GM10248 (cell line): ENCODE data around the gene SORCS3.

Source experiments
- CTCF ChIA-PET: fragments of 300-600 bp; sonication (Branson Sonifier 250); formaldehyde crosslinking; extraction: SDS; loops from one replicate; lab custom pipeline; 2021; ENCODE audit warnings: antibody characterized with exemption; lab: Yijun Ruan, JAX
- POLR2A ChIA-PET: fragments of 350-650 bp; sonication (Branson Sonifier 250); formaldehyde crosslinking; extraction: SDS; loops from one replicate; lab custom pipeline; 2020; ENCODE audit warnings: antibody characterized with exemption; lab: Yijun Ruan, JAX
- DNase-seq: peaks from one replicate; pipeline ENCODE4 v3.0.0; 2012; ENCODE audit errors: extremely low spot score
- CTCF ChIP-seq: IDR thresholded peaks from 2 replicates; pipeline ENCODE4 v1.5.1; 2012; ENCODE audit warnings: mild to moderate bottlenecking, low read depth; ENCODE audit errors: extremely low read depth, missing control alignments, control extremely low read depth

The SORCS3 gene

DNA sequence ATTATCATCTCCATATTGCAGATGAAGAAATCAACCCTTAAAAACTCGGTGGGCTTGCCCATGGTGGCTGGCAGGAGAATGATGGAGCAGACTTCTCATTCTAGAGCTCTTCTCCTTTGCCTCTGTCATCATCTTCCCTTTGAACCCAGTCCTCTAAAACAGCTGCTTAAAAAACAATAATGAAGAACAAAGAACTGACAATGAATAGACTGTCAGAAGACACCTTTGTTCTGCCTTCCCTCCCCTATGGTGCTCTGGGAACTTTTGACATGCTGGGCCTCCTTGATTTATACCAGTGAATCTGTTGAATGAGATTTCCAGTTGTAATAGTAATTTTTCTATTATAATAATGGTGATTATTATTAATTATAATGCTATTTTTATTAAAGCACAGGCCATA is 103.0 kb downstream of the SORCS3 start:
- TF ChIP-seq CTCF = no peak
- DNase-seq = no peak
- CTCF ChIA-PET = no interaction called here
- POLR2A ChIA-PET = no interaction called here

GRCh38 chr10:104750291-104750690 is 109.2 kb downstream of the SORCS3 start:
- ChIA-PET CTCF (no interaction called here), POLR2A (no interaction called here)
- no peak for DNase-seq
- no peak for TF ChIP-seq CTCF

- CTCF ChIA-PET = interaction anchor here (1.0 kb wide), 1 partner anchor 29 kb away, joined by 3 read pairs; no protein-coding TSS in a partner anchor
- TF ChIP-seq CTCF = no peak
- DNase-seq = no peak
- POLR2A ChIA-PET = no interaction called here
These were observed 121.7 kb downstream of the SORCS3 start for GRCh38 chr10:104762793-104763192.

DNA sequence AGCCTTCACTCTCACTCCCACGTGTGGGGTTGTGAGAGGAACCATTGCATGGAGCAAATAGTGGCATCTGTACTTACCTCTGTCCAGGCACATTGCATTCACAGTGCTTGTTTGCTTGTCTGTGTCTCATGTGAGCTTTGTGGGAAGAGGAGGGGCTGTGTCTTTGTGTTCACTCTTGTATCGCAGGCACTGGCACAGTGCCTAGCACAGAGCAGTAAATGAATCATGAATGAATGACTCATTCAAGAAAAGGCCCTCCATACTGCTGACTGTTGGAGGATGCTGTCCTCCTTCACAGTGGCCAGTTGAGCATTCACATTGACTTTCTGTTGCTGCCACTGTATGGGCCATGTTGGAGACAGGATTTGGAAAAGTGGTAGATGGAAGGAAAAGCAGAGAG is 125.3 kb downstream of the SORCS3 start:
- CTCF ChIA-PET = interaction anchor here (1.5 kb wide), 1 partner anchor 11 kb away, joined by 4 read pairs; no protein-coding TSS in a partner anchor
- POLR2A ChIA-PET = no interaction called here
- no peak for TF ChIP-seq CTCF
- DNase-seq = no peak

DNA sequence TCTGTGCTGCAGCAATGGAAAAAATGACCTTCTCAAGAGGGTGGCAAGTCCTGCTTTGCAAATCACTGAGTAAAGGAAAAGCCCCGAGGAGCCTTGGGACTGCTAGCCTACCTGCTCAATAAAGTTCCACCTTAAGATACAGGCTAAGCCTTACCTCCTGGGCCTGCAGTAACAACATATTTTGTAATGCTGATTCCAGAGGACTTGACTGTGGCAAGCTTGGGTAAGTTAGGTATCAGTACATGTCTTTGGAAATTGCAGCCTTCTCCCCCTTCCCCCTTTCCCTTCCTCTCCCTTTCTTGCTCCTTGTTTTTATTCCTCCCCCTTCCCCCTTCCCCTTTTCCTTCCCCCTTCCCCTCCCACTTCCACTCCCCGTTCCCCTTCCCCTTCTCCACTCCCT is 126.2 kb downstream of the SORCS3 start:
- TF ChIP-seq CTCF = no peak
- ChIA-PET CTCF (no interaction called here), POLR2A (no interaction called here)
- DNase-seq = no peak

DNA sequence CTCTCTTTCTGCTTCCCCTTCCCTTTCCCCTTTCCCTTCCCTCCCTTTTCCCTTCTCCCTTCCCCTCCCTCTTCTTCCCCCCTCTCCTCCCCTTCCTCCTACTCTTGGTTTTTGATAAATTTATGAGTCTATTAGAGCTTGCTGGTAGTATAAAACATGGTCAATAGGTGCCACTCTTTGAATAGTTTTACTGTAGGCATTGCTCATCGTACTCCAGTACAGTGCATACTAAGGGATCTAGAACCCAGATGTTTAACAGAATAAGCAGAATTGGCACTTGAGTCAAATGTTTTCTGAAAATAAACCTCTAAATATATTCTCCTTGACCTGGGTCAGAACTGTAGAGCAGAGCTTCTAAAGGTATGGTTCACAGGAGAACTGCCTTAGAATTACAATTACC is 126.7 kb downstream of the SORCS3 start:
- ChIA-PET CTCF (no interaction called here), POLR2A (no interaction called here)
- no peak for TF ChIP-seq CTCF
- no peak for DNase-seq

- no peak for TF ChIP-seq CTCF
- ChIA-PET POLR2A (no interaction called here), CTCF (no interaction called here)
- DNase-seq = no peak
These were observed 132.0 kb downstream of the SORCS3 start for GRCh38 chr10:104773105-104773504.
